Glutamatergic neuron (in vitro differentiated cells): ENCODE data around the gene EFHC2. TPM values are rescaled to one million over a fixed set of nuclear protein-coding genes. Genes with fewer than 3 reads are reported as not detected.

Experiments used
- DNase-seq: peaks from one replicate; pipeline ENCODE4 v3.0.0; 2022
- H3K27ac Mint-ChIP-seq: one replicate; pipeline ENCODE4 v1.8.0; 2020; ENCODE audit warnings: mild to moderate bottlenecking, mixed read lengths, inconsistent platforms; ENCODE audit not compliant: unreplicated experiment
- H3K27me3 Mint-ChIP-seq: one replicate; pipeline ENCODE4 v1.8.0; 2020; ENCODE audit warnings: mild to moderate bottlenecking, moderate library complexity, mixed read lengths, inconsistent platforms; ENCODE audit not compliant: unreplicated experiment
- H3K36me3 Mint-ChIP-seq: one replicate; pipeline ENCODE4 v1.8.0; 2020; ENCODE audit warnings: mild to moderate bottlenecking, mixed read lengths, inconsistent platforms; ENCODE audit not compliant: unreplicated experiment
- H3K4me1 Mint-ChIP-seq: one replicate; pipeline ENCODE4 v1.8.0; 2020; ENCODE audit warnings: mild to moderate bottlenecking, low read depth, mixed read lengths, inconsistent platforms; ENCODE audit not compliant: unreplicated experiment
- H3K4me3 Mint-ChIP-seq: one replicate; pipeline ENCODE4 v1.8.0; 2020; ENCODE audit warnings: mild to moderate bottlenecking, mixed read lengths, inconsistent platforms; ENCODE audit not compliant: unreplicated experiment
- H3K9me3 Mint-ChIP-seq: one replicate; pipeline ENCODE4 v1.8.0; 2020; ENCODE audit warnings: mild to moderate bottlenecking, moderate library complexity, mixed read lengths, inconsistent platforms; ENCODE audit not compliant: unreplicated experiment
- CTCF ChIP-seq: fragments of 200-600 bp; sonication (generic); IDR thresholded peaks from one replicate; pipeline ENCODE4 v1.5.0; 2021; ENCODE audit not compliant: partially characterized antibody, unreplicated experiment
- total RNA-seq: library from RNA; stranded (reverse); fragmentation: NEBNext Ultra II Directional; extraction: Animal tissue kit (Norgen Biotek cat#: 25700); gene quantifications from one replicate; pipeline ENCODE4 v1.2.1, GENCODE V29; 2021; ENCODE audit not compliant: unreplicated experiment

EFHC2 gene
- total RNA-seq, 1 donor from 2014 or later, result not detected

GRCh38 chrX:44144177-44144945 is 199.1 kb downstream of the EFHC2 start:
- Mint-ChIP-seq H3K4me1 (peaks cover 4% of the 10 kb centered on the region), H3K36me3 (no peaks in the 10 kb centered on the region), H3K9me3 (no peaks in the 10 kb centered on the region), H3K4me3 (no peak overlapping the region), H3K27me3 (peaks cover 2% of the 10 kb centered on the region), H3K27ac (no peak overlapping the region)
- DNase-seq, result no peak
- TF ChIP-seq CTCF, result no peak

DNA sequence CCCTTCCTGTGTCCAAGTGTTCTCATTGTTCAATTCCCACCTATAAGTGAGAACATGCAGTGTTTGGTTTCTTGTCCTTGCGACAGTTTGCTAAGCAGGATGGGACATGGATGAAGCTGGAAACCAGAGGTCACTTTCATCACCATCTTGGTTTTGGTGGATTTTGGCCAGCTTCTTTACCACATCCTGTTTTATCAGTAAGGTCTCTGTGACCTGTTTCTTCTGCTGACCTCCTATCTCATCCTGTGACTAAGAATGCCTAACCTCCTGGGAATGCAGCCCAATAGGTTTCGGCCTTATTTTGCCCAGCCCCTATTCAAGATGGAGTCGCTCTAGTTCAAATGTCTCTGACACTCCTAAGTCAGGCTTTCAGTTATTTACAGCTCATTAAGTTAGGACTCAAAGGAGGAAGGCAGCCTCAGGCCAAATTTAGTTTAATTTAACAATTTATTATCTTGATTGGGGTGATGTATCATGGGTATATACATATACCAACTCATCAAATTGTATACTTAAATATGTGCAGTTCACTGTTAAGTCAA is 200.3 kb downstream of the EFHC2 start:
- peaks cover 4% of the 10 kb centered on the region for H3K4me1 Mint-ChIP-seq
- DNase-seq, result no peak
- H3K9me3 Mint-ChIP-seq, result no peaks in the 10 kb centered on the region
- no peak overlapping the region for H3K27ac Mint-ChIP-seq
- H3K36me3 Mint-ChIP-seq, result no peaks in the 10 kb centered on the region
- no peak overlapping the region for H3K4me3 Mint-ChIP-seq
- no peak for TF ChIP-seq CTCF
- peaks cover 2% of the 10 kb centered on the region for H3K27me3 Mint-ChIP-seq

DNA sequence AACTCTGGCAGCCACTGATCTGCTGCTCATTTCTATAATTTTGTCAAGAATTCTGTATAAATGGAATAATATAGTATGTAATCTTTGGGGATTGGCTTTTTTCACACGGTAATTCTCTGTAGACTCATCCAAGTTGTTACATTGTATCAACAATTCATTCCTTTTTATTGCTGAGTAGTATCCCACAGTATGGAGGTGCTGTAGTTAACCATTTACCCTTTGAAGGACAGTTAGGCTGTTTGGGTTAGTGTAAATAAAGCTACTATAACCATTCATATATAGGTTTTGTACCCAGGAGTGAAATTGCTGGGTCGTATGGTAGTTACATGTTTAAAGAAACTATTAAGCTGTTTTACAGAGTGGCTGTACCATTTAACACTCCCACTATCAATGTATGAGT is 213.3 kb downstream of the EFHC2 start:
- no peaks in the 10 kb centered on the region for H3K36me3 Mint-ChIP-seq
- H3K9me3 Mint-ChIP-seq, result no peaks in the 10 kb centered on the region
- H3K27ac Mint-ChIP-seq, result no peak overlapping the region

GRCh38 chrX:44113337-44113736 is 230.1 kb downstream of the EFHC2 start:
- Mint-ChIP-seq H3K4me1 (no peaks in the 10 kb centered on the region), H3K27me3 (peaks cover 1% of the 10 kb centered on the region), H3K27ac (no peak overlapping the region), H3K4me3 (no peak overlapping the region), H3K9me3 (no peaks in the 10 kb centered on the region), H3K36me3 (no peaks in the 10 kb centered on the region)
- TF ChIP-seq CTCF, result no peak
- DNase-seq, result no peak

More for the DNA sequence above, 213.3 kb downstream of the EFHC2 start:
- TF ChIP-seq CTCF, result no peak
- Mint-ChIP-seq H3K27me3 (peaks cover 1% of the 10 kb centered on the region), H3K4me1 (no peaks in the 10 kb centered on the region), H3K4me3 (no peak overlapping the region)
- DNase-seq, result no peak

GRCh38 chrX:44106864-44107263 is 236.6 kb downstream of the EFHC2 start:
- Mint-ChIP-seq H3K27ac (no peak overlapping the region), H3K9me3 (no peaks in the 10 kb centered on the region), H3K36me3 (no peaks in the 10 kb centered on the region), H3K27me3 (no peaks in the 10 kb centered on the region), H3K4me1 (no peaks in the 10 kb centered on the region), H3K4me3 (no peak overlapping the region)
- DNase-seq, result no peak
- no peak for TF ChIP-seq CTCF
